SK-N-SH (cell line): ENCODE measurements around the gene TNFAIP8L2. TPM values are rescaled to one million over a fixed set of nuclear protein-coding genes. Genes with fewer than 3 reads are reported as not detected.

ENCODE experiments used
- CTCF ChIA-PET: fragments of 300-600, 350-600 bp; formaldehyde crosslinking; extraction: SDS; loops from one replicate; lab custom pipeline; 2021; lab: Yijun Ruan, JAX
- POLR2A ChIA-PET: fragments of 350-600 bp; sonication (Branson Sonifier 250); formaldehyde crosslinking; extraction: SDS; loops from one replicate; lab custom pipeline; 2020; ENCODE audit warnings: antibody characterized with exemption, inconsistent platforms; lab: Yijun Ruan, JAX
- DNase-seq: peaks from one replicate; pipeline ENCODE4 v3.0.0; 2012
- H2AFZ ChIP-seq: fragments of 200-600 bp; sonication (generic); 2 replicates; pipeline ENCODE4 v1.8.1; 2016; ENCODE audit warnings: antibody characterized with exemption, mild to moderate bottlenecking, low read depth
- H3F3A ChIP-seq: fragments of 200-600 bp; sonication (generic); replicated peaks from 2 replicates; pipeline ENCODE3; 2016; ENCODE audit warnings: antibody characterized with exemption, mild to moderate bottlenecking; ENCODE audit not compliant: insufficient read depth
- H3K27ac ChIP-seq, 2 experiments: fragments of 200-500 bp in 1 of 2; fragments of 200-600 bp in 1 of 2; sonication (Bioruptor generic) in 1 of 2; sonication (generic), shearing (Covaris generic) in 1 of 2; 2 replicates each; pipeline versions ENCODE4 v1.5.1 to v1.6.1; 2014 to 2016; ENCODE audit warnings: low read depth in 2 of 2, inconsistent platforms in 1 of 2, low read length in 1 of 2, mild to moderate bottlenecking in 1 of 2, mixed read lengths in 1 of 2
- H3K27me3 ChIP-seq: fragments of 200-600 bp; sonication (generic), shearing (Covaris generic); 2 replicates; pipeline ENCODE4 v1.6.1; 2016; ENCODE audit warnings: mixed run types; ENCODE audit not compliant: insufficient read depth
- H3K36me3 ChIP-seq, 2 experiments: fragments of 200-500 bp in 1 of 2; fragments of 200-600 bp in 1 of 2; sonication (Bioruptor generic) in 1 of 2; sonication (generic) in 1 of 2; replicated peaks in 1 of 2; 2 replicates each; pipeline versions ENCODE3 to v1.5.1; 2014 to 2016; ENCODE audit warnings: low read length in 1 of 2, mild to moderate bottlenecking in 1 of 2; ENCODE audit not compliant: insufficient read depth in 2 of 2, control insufficient read depth in 1 of 2
- H3K4me1 ChIP-seq, 2 experiments: fragments of 200-500 bp in 1 of 2; fragments of 200-600 bp in 1 of 2; sonication (Bioruptor generic) in 1 of 2; sonication (generic), shearing (Covaris generic) in 1 of 2; 2 replicates each; pipeline versions ENCODE4 v1.5.1 to v1.6.1; 2014 to 2016; ENCODE audit warnings: low read depth in 1 of 2, low read length in 1 of 2, mixed run types in 1 of 2; ENCODE audit not compliant: insufficient read depth in 2 of 2, control insufficient read depth in 1 of 2
- H3K4me2 ChIP-seq: fragments of 200-600 bp; sonication (generic), shearing (Covaris generic); 2 replicates; pipeline ENCODE4 v1.6.1; 2017; ENCODE audit warnings: mixed run types
- H3K4me3 ChIP-seq, 2 experiments: fragments of 200-500 bp in 1 of 2; fragments of 200-600 bp in 1 of 2; sonication (Bioruptor generic) in 1 of 2; sonication (generic), shearing (Covaris generic) in 1 of 2; 2 replicates each; pipeline versions ENCODE4 v1.5.1 to v1.8.1; 2014 to 2016; ENCODE audit warnings: low read depth in 2 of 2, inconsistent platforms in 1 of 2, low read length in 1 of 2, mild to moderate bottlenecking in 1 of 2, mixed read lengths in 1 of 2, moderate library complexity in 1 of 2
- H3K79me2 ChIP-seq: fragments of 200-600 bp; sonication (generic); 2 replicates; pipeline ENCODE4 v1.8.1; 2017; ENCODE audit warnings: mild to moderate bottlenecking; ENCODE audit not compliant: insufficient read depth
- H3K9ac ChIP-seq: fragments of 200-600 bp; sonication (generic); 2 replicates; pipeline ENCODE4 v1.6.1; 2017; ENCODE audit warnings: mixed run types
- H3K9me2 ChIP-seq: fragments of 200-600 bp; sonication (generic); 2 replicates; pipeline ENCODE4 v1.6.1; 2017; ENCODE audit warnings: mixed run types
- H3K9me3 ChIP-seq: fragments of 200-600 bp; sonication (generic); 2 replicates; pipeline ENCODE4 v1.6.1; 2017; ENCODE audit warnings: mixed run types, mild to moderate bottlenecking, moderate library complexity
- H4K20me1 ChIP-seq: fragments of 200-600 bp; sonication (generic); 2 replicates; pipeline ENCODE4 v1.6.1; 2017; ENCODE audit warnings: mild to moderate bottlenecking, mixed run types; ENCODE audit not compliant: insufficient read depth
- EP300 ChIP-seq, 2 experiments: IDR thresholded peaks; 2 replicates each; pipeline versions ENCODE4 v1.4.0 to v1.6.1; 2012; ENCODE audit warnings: borderline replicate concordance in 1 of 2, low read depth in 1 of 2, low read length in 1 of 2
- FOXJ3 ChIP-seq: sonication (generic); formaldehyde crosslinking; IDR thresholded peaks from 2 replicates; pipeline ENCODE4 v1.5.1; 2020; ENCODE audit warnings: mild to moderate bottlenecking, missing genetic modification reagents
- MAX ChIP-seq: IDR thresholded peaks from 2 replicates; pipeline ENCODE4 v1.4.0; 2012; ENCODE audit warnings: low read depth
- MXI1 ChIP-seq: IDR thresholded peaks from 2 replicates; pipeline ENCODE4 v1.6.1; 2012; ENCODE audit warnings: mild to moderate bottlenecking, low read depth, low read length, improper control_type of control experiment
- PBX3 ChIP-seq: IDR thresholded peaks from 2 replicates; pipeline ENCODE4; 2012
- POLR2AphosphoS5 ChIP-seq: IDR thresholded peaks from 2 replicates; pipeline ENCODE4 v1.6.1; 2012; ENCODE audit warnings: low read depth, low read length
- RCOR1 ChIP-seq: fragments of 150-350 bp; IDR thresholded peaks from 2 replicates; pipeline ENCODE4 v1.6.1; 2017; ENCODE audit warnings: antibody characterized with exemption, low read length
- RFX5 ChIP-seq: IDR thresholded peaks from 2 replicates; pipeline ENCODE4 v1.6.1; 2012; ENCODE audit warnings: mild to moderate bottlenecking, improper control_type of control experiment, low read length
- RXRA ChIP-seq: IDR thresholded peaks from 2 replicates; pipeline ENCODE4 v1.4.0; 2012; ENCODE audit warnings: low read depth, mild to moderate bottlenecking, borderline replicate concordance
- SIN3A ChIP-seq: IDR thresholded peaks from 2 replicates; pipeline ENCODE4 v1.6.1; 2012; ENCODE audit warnings: low read depth, mild to moderate bottlenecking, low read length, moderate library complexity, borderline replicate concordance
- TEAD4 ChIP-seq: IDR thresholded peaks from 2 replicates; pipeline ENCODE4 v1.4.0; 2012; ENCODE audit warnings: mild to moderate bottlenecking, borderline replicate concordance; ENCODE audit not compliant: insufficient read depth
- WGBS: methylation state at CpG from one replicate; pipeline ENCODE4 v1.1.6; 2017; ENCODE audit warnings: low lambda C conversion rate; 5-methylcytosine and 5-hydroxymethylcytosine counted together
- polyA plus RNA-seq, 3 experiments: library from polyadenylated mRNA; depleted of rRNA; stranded (reverse); fragments of >200 nt; gene quantifications; 2 replicates each; pipeline ENCODE4 v1.2.3, GENCODE V29; 2012
- TF ChIP-seq, protein P1 (sequence below): fragments of 150-350 bp; IDR thresholded peaks from 2 replicates; pipeline ENCODE4 v1.6.1; 2017; ENCODE audit warnings: antibody characterized with exemption, low read length, low read depth, borderline replicate concordance
- TF ChIP-seq, protein P2 (sequence below): IDR thresholded peaks from 2 replicates; pipeline ENCODE4 v1.4.0; 2012; ENCODE audit warnings: low read depth, borderline replicate concordance

TNFAIP8L2 gene
- polyA plus RNA-seq, 1 of the 3 experiments (the other 2 are of a cell fraction), result not detected

DNA sequence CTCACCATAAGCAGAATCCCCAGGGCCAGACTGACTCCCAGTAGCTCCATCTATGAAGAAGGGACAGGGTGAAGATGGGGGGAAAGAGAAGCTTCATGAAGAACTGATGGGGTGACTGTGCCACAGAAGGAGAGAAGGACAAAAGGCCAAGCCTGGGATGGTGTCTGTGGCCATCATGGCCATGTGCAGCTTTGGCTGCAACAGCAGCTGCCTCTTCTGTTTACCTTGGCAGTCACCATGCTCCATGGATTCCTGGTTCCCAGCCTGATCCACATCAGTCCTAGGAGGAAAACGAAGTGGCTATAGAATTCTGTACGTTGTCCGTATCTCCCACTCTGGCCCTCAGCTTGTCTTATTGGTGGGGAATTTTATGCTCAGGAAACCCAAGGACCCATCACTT is 22.1 kb upstream of the TNFAIP8L2 start (continued):
- TF ChIP-seq PBX3, result no peak
- TF ChIP-seq SIN3A, result no peak
- no peak for TF ChIP-seq MAX
- TF ChIP-seq RXRA, result no peak
- TF ChIP-seq POLR2AphosphoS5, result no peak

DNA sequence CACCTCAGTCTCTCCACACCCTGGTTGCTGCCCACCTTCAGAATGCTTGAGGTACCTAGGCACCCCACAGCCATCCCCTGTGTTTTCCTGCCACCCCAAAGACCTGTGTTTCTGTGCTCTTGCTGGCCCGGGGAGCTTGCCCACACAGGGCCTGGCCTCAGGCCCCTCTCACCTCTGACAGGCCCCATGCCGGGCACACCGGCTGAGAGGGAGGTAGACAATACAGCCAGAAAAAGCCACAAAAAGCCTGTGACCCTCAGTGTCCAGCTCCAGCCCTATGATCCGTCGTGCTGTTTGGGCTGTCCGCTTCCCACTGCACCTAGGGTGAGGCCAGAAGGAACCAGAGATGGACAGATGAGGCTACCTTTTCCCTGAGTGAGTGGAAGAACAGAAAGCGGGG is 21.5 kb upstream of the TNFAIP8L2 start:
- H3F3A ChIP-seq, result peaks cover 7% of the 10 kb centered on the region
- no peak overlapping the region for H3K27ac ChIP-seq
- DNase-seq, result no peak
- H3K9me3 ChIP-seq, result no peaks in the 10 kb centered on the region
- no peak overlapping the region for H2AFZ ChIP-seq
- ChIA-PET POLR2A (no interaction called here), CTCF (interaction anchor here (0.8 to 2.1 kb wide), 2 partner anchors 21 to 35 kb away, joined by 4 to 6 read pairs; partner anchors contain the start of gene TNFAIP8L2)
- TF ChIP-seq RCOR1 (no peak), TEAD4 (no peak), FOXJ3 (CRISPR knock-in tag) (no peak), EP300 (IDR thresholded peaks at IDR 0.05; ENCODE audit: borderline replicate concordance in 1 of 2, low read depth in 1 of 2, low read length in 1 of 2) (no peak), MXI1 (no peak)
- no peaks in the 10 kb centered on the region for H3K27me3 ChIP-seq
- no peak overlapping the region for H3K4me3 ChIP-seq
- H3K4me2 ChIP-seq, result no peak overlapping the region
- H3K9ac ChIP-seq, result no peak overlapping the region
- WGBS, result 95% methylated on average over 7 of the region's 7 CpGs
- H3K4me1 ChIP-seq, result no peaks in the 10 kb centered on the region
- no peaks in the 10 kb centered on the region for H3K36me3 ChIP-seq
- H3K9me2 ChIP-seq, result no peaks in the 10 kb centered on the region
- H3K79me2 ChIP-seq, result no peaks in the 10 kb centered on the region
- no peaks in the 10 kb centered on the region for H4K20me1 ChIP-seq

DNA sequence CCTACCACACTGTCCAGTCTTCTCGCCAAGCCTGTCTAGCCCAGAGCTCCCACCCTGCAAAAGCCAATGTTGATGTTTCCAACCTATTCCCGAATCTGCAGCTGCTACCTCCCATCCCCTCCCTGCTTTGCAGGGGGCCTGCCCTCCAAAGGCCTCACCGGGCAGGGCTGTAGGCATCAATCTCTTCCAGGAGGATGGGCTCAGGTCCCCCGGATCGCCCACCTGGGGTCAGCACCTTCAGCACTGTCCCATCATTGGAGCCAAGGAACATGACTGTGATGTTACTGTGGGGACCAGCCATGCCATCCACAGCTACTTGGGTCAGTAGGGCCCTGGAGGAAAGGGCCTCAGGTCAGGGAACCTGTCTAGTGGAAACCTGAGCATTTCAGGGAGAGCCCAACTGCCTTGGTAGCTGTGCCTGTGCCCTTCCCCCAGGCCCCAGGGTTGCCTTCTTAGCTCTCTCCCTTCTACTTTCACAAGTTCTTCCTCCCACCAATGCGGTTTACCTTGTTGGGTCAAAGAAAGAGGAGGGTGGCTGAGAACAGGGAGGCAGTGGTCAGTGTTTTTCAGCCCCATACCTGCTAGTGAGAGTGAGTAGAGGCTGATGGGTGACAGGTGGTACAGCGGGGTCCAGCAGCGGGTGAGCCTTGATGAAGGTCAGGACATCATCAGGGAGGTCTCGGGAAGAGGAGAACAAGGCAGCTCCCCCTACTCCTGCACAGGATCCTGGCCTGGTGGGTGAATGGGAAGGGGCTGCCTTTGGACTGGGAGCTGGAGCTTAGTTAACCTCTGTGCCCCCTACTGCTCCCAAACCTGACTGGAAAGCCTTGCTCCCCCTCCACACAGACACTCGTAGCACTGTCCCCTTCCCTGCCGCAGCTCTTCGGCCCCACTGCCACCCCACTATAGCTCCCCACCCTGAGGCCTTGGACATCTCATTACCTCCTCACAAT is 20.7 kb upstream of the TNFAIP8L2 start:
- Histone ChIP-seq H3K4me2 (no peak overlapping the region), H3K4me1 (no peaks in the 10 kb centered on the region), H3K27ac (no peak overlapping the region), H3F3A (peaks cover under 1% of the 10 kb centered on the region), H3K9ac (no peak overlapping the region), H3K36me3 (no peaks in the 10 kb centered on the region), H3K9me2 (no peaks in the 10 kb centered on the region), H4K20me1 (no peaks in the 10 kb centered on the region), H2AFZ (no peak overlapping the region), H3K27me3 (no peaks in the 10 kb centered on the region), H3K9me3 (no peaks in the 10 kb centered on the region), H3K4me3 (no peak overlapping the region), H3K79me2 (no peaks in the 10 kb centered on the region)
- peak; percentile 17 for DNase-seq
- CTCF ChIA-PET, result interaction anchor here (0.7 to 2.1 kb wide), 3 partner anchors 20 to 36 kb away, joined by 3 to 6 read pairs (median 4); partner anchors contain the start of gene TNFAIP8L2
- POLR2A ChIA-PET, result interaction anchor here (0.6 kb wide), 1 partner anchor 408 kb away, joined by 3 read pairs; no protein-coding TSS in a partner anchor
- 88% methylated on average over 11 of the region's 12 CpGs for WGBS
- TF ChIP-seq, protein P1, sequence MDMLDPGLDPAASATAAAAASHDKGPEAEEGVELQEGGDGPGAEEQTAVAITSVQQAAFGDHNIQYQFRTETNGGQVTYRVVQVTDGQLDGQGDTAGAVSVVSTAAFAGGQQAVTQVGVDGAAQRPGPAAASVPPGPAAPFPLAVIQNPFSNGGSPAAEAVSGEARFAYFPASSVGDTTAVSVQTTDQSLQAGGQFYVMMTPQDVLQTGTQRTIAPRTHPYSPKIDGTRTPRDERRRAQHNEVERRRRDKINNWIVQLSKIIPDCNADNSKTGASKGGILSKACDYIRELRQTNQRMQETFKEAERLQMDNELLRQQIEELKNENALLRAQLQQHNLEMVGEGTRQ, result no peak
- TF ChIP-seq, protein P2, sequence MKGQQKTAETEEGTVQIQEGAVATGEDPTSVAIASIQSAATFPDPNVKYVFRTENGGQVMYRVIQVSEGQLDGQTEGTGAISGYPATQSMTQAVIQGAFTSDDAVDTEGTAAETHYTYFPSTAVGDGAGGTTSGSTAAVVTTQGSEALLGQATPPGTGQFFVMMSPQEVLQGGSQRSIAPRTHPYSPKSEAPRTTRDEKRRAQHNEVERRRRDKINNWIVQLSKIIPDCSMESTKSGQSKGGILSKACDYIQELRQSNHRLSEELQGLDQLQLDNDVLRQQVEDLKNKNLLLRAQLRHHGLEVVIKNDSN, result no peak
- TF ChIP-seq RFX5, result no peak
